Measurements from ENCODE around the gene MIR17HG.
"Not testable (repeated sequence)": the region's sequence is repeated elsewhere in the genome, so short reads cannot be mapped to it uniquely, and the experiment has no call there.

MIR17HG gene

GRCh38 chr13:91347996-91348905, 764 bp downstream of the MIR17HG start:
- no peak for FAIRE-seq

- no peak for FAIRE-seq
Observed at GRCh38 chr13:91348906-91349435, 1.5 kb downstream of the MIR17HG start.

- no peak for FAIRE-seq
Observed at GRCh38 chr13:91349992-91350911, 2.8 kb downstream of the MIR17HG start.

GRCh38 chr13:91351123-91351522, 3.6 kb downstream of the MIR17HG start:
- no peak for FAIRE-seq

GRCh38 chr13:91351980-91352379, 4.5 kb downstream of the MIR17HG start:
- FAIRE-seq = no peak

GRCh38 chr13:91352891-91353290, 5.4 kb downstream of the MIR17HG start:
- FAIRE-seq = not testable (repeated sequence)

GRCh38 chr13:91353494-91353893, 6.0 kb downstream of the MIR17HG start:
- FAIRE-seq = no peak

- FAIRE-seq = no peak
Observed at GRCh38 chr13:91355099-91355825, 7.8 kb downstream of the MIR17HG start.

GRCh38 chr13:91355826-91356710, 8.6 kb downstream of the MIR17HG start:
- no peak for FAIRE-seq

- FAIRE-seq = no peak
Observed at GRCh38 chr13:91356919-91357612, 9.6 kb downstream of the MIR17HG start.

- no peak for FAIRE-seq
Observed at GRCh38 chr13:91357613-91358386, 10.3 kb downstream of the MIR17HG start.

- FAIRE-seq = no peak
Observed at GRCh38 chr13:91358387-91358782, 10.9 kb downstream of the MIR17HG start.

- no peak for FAIRE-seq
Observed at GRCh38 chr13:91359111-91359510, 11.6 kb downstream of the MIR17HG start.

GRCh38 chr13:91359631-91360030, 12.1 kb downstream of the MIR17HG start:
- FAIRE-seq = no peak

- no peak for FAIRE-seq
Observed at GRCh38 chr13:91360246-91360751, 12.8 kb downstream of the MIR17HG start.

GRCh38 chr13:91361755-91362271, 14.3 kb downstream of the MIR17HG start:
- no peak for FAIRE-seq

- no peak for FAIRE-seq
Observed at GRCh38 chr13:91362908-91363307, 15.4 kb downstream of the MIR17HG start.

- FAIRE-seq = no peak
Observed at GRCh38 chr13:91368101-91368500, 20.6 kb downstream of the MIR17HG start.

- FAIRE-seq = no peak
Observed at GRCh38 chr13:91368676-91369440, 21.4 kb downstream of the MIR17HG start.

All from endometrium (tissue), 2 donors.